ENCODE results near the gene EDN3. TPM values are rescaled to one million over a fixed set of nuclear protein-coding genes. Genes with fewer than 3 reads are reported as not detected.

The EDN3 gene
- polyA plus RNA-seq, 1 donor (not counting 4 experiments of a cell fraction or from before 2014, with no cell fraction given), result not detected

DNA sequence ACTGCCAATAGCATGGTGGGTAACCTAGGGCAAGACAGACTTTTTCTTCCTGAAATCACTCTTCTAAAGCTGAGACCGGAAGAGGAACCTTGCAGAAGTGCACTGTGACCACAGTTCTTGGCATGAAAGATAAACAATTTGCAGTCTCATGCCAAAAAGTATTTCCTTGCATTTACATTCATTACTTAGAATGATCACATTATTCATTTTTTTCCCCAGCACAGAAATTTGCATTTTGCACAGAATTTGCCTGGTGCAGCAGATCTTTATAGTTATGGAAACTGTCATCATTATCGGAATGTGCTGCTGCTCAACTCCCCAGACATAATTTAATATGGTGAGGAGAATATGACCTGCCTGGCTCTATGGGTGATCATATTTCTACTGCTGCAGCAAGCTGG, 42.2 kb upstream of the EDN3 start:
- H3K4me1 ChIP-seq (ENCODE audit: control insufficient read depth, extremely low read depth, insufficient read depth, low read length), result no peaks in the 10 kb centered on the region
- H2AFZ ChIP-seq (ENCODE audit: control insufficient read depth, low read length), result no peak overlapping the region
- no peak for TF ChIP-seq EZH2 (IDR thresholded peaks at IDR 0.05; ENCODE audit: low read length)
- TF ChIP-seq, protein P1, sequence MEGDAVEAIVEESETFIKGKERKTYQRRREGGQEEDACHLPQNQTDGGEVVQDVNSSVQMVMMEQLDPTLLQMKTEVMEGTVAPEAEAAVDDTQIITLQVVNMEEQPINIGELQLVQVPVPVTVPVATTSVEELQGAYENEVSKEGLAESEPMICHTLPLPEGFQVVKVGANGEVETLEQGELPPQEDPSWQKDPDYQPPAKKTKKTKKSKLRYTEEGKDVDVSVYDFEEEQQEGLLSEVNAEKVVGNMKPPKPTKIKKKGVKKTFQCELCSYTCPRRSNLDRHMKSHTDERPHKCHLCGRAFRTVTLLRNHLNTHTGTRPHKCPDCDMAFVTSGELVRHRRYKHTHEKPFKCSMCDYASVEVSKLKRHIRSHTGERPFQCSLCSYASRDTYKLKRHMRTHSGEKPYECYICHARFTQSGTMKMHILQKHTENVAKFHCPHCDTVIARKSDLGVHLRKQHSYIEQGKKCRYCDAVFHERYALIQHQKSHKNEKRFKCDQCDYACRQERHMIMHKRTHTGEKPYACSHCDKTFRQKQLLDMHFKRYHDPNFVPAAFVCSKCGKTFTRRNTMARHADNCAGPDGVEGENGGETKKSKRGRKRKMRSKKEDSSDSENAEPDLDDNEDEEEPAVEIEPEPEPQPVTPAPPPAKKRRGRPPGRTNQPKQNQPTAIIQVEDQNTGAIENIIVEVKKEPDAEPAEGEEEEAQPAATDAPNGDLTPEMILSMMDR (optimal IDR thresholded peaks at IDR 0.05 in 1 of 3, IDR thresholded peaks at IDR 0.05 in 1 of 3, conservative IDR thresholded peaks at IDR 0.05 in 1 of 3; ENCODE audit: extremely low read depth in 1 of 3, insufficient read depth in 2 of 3, low read length in 3 of 3), result no peak
- no peak overlapping the region for H3K27ac ChIP-seq (ENCODE audit: control insufficient read depth, insufficient read depth, low read length)
- H3K9me3 ChIP-seq (ENCODE audit: control insufficient read depth, low read depth, low read length), result no peaks in the 10 kb centered on the region
- no peaks in the 10 kb centered on the region for H3K27me3 ChIP-seq (ENCODE audit: control insufficient read depth, extremely low read depth, insufficient read depth, low read length)
- DNase-seq (ENCODE audit: low read depth, low spot score) (no peak), FAIRE-seq (no peak)
- H4K20me1 ChIP-seq (ENCODE audit: control insufficient read depth, extremely low read depth, insufficient read depth, low read length), result no peaks in the 10 kb centered on the region
- H3K4me3 ChIP-seq (ENCODE audit: control insufficient read depth in 2 of 3, extremely low read depth in 1 of 3, insufficient read depth in 2 of 3, low read depth in 1 of 3, low read length in 3 of 3), result no peak overlapping the region
- dilution Hi-C loops (cut with MboI; ENCODE audit: extremely low pct_ligation_motif_present, low sequenced_read_pairs), result no loop called here
- H3K4me2 ChIP-seq (ENCODE audit: control insufficient read depth, extremely low read depth, insufficient read depth, low read depth, low read length), result no peak overlapping the region
- no peaks in the 10 kb centered on the region for H3K36me3 ChIP-seq (ENCODE audit: control insufficient read depth in 2 of 2, extremely low read depth in 1 of 2, insufficient read depth in 2 of 2, low read length in 2 of 2)
- no peak overlapping the region for H3K9ac ChIP-seq (ENCODE audit: control insufficient read depth, extremely low read depth, insufficient read depth, low read length)
- H3K79me2 ChIP-seq (ENCODE audit: control insufficient read depth, insufficient read depth, low read length), result no peaks in the 10 kb centered on the region
- no peaks in the 10 kb centered on the region for H3K9me1 ChIP-seq (ENCODE audit: control insufficient read depth, extremely low read depth, insufficient read depth, low read length)

DNA sequence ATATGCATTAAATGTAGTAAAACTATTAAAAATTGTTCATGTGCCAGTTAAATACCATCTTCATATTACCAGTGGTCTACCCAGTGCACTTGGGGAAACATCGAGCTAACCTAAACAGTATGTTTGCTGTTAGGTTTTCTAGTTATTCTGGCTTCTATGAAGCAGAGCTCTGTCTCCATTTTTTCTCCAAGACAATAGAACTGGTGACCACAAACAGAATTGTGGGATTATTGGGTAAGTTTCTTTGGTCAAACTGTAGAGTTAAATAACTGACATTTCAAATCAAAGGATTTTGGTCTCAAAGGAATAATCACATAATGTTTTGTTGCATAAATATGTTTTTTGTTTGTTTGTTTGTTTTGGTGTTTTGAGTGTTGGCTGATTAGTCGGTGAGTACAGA, 40.5 kb upstream of the EDN3 start:
- Histone ChIP-seq H3K9ac (ENCODE audit: control insufficient read depth, extremely low read depth, insufficient read depth, low read length) (no peak overlapping the region), H3K27ac (ENCODE audit: control insufficient read depth, insufficient read depth, low read length) (no peak overlapping the region), H2AFZ (ENCODE audit: control insufficient read depth, low read length) (no peak overlapping the region), H3K36me3 (ENCODE audit: control insufficient read depth in 2 of 2, extremely low read depth in 1 of 2, insufficient read depth in 2 of 2, low read length in 2 of 2) (no peaks in the 10 kb centered on the region), H3K79me2 (ENCODE audit: control insufficient read depth, insufficient read depth, low read length) (no peaks in the 10 kb centered on the region), H3K27me3 (ENCODE audit: control insufficient read depth, extremely low read depth, insufficient read depth, low read length) (no peaks in the 10 kb centered on the region), H3K4me3 (ENCODE audit: control insufficient read depth in 2 of 3, extremely low read depth in 1 of 3, insufficient read depth in 2 of 3, low read depth in 1 of 3, low read length in 3 of 3) (no peak overlapping the region), H3K9me1 (ENCODE audit: control insufficient read depth, extremely low read depth, insufficient read depth, low read length) (no peaks in the 10 kb centered on the region), H4K20me1 (ENCODE audit: control insufficient read depth, extremely low read depth, insufficient read depth, low read length) (no peaks in the 10 kb centered on the region), H3K9me3 (ENCODE audit: control insufficient read depth, low read depth, low read length) (no peaks in the 10 kb centered on the region), H3K4me1 (ENCODE audit: control insufficient read depth, extremely low read depth, insufficient read depth, low read length) (no peaks in the 10 kb centered on the region), H3K4me2 (ENCODE audit: control insufficient read depth, extremely low read depth, insufficient read depth, low read depth, low read length) (no peak overlapping the region)
- TF ChIP-seq EZH2 (IDR thresholded peaks at IDR 0.05; ENCODE audit: low read length), result no peak
- TF ChIP-seq, protein P1 (optimal IDR thresholded peaks at IDR 0.05 in 1 of 3, IDR thresholded peaks at IDR 0.05 in 1 of 3, conservative IDR thresholded peaks at IDR 0.05 in 1 of 3; ENCODE audit: extremely low read depth in 1 of 3, insufficient read depth in 2 of 3, low read length in 3 of 3), result no peak
- dilution Hi-C loops (cut with MboI; ENCODE audit: extremely low pct_ligation_motif_present, low sequenced_read_pairs), result no loop called here
- FAIRE-seq (no peak), DNase-seq (ENCODE audit: low read depth, low spot score) (no peak)

Data from keratinocyte (primary cell).